H54 (cell line): ENCODE data around the gene PTTG1IP.
"Not testable (repeated sequence)": the region's sequence is repeated elsewhere in the genome, so short reads cannot be mapped to it uniquely, and the experiment has no call there.

Source experiments
- DNase-seq: peaks from one replicate; pipeline ENCODE4 v3.0.0; 2011; ENCODE audit warnings: low spot score, mixed read lengths; ENCODE audit not compliant: insufficient read length
- FAIRE-seq: peaks from 3 replicates; lab custom pipeline; 2011; peaks lifted over from hg19 to GRCh38; lab: Jason Lieb, UNC
- POLR2A ChIP-seq: IDR thresholded peaks from 2 replicates; pipeline ENCODE4 v1.6.1; 2011; ENCODE audit warnings: low read depth, mild to moderate bottlenecking, low read length

PTTG1IP gene

DNA sequence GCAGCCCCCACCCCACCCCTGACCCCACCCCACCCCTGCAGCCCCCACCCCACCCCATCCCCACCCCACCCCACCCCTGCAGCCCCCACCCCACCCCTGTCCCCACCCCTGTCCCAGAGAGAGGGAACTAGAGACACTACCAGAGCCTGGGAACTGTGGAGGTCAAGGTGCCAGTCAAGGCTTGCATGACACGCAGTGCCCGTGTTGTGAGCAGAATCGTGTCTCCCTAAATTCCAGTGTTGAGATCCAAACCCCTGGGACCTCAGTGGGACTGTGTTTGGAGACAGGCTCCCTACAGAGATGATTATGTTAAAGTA lies 37.2 kb downstream of the PTTG1IP start:
- TF ChIP-seq POLR2A, result no peak
- DNase-seq (no peak), FAIRE-seq (no peak)

DNA sequence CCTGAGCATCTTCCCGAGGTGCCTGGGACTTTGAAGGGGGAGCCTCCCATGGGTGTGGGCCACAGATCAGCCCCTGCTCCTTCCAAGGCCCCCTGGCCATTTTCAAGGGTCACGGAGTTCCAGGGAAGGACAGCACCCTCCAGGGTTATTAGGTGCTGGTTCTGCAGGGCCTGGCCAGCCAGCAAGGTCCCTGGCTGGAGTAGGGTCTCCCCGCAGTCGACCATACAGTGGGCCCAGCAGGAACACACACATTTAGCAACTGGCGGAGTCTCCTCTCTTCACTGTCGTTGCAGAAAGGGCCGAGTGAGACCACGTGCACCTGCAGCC lies 37.9 kb downstream of the PTTG1IP start:
- TF ChIP-seq POLR2A, result no peak
- FAIRE-seq (no peak), DNase-seq (no peak)

DNA sequence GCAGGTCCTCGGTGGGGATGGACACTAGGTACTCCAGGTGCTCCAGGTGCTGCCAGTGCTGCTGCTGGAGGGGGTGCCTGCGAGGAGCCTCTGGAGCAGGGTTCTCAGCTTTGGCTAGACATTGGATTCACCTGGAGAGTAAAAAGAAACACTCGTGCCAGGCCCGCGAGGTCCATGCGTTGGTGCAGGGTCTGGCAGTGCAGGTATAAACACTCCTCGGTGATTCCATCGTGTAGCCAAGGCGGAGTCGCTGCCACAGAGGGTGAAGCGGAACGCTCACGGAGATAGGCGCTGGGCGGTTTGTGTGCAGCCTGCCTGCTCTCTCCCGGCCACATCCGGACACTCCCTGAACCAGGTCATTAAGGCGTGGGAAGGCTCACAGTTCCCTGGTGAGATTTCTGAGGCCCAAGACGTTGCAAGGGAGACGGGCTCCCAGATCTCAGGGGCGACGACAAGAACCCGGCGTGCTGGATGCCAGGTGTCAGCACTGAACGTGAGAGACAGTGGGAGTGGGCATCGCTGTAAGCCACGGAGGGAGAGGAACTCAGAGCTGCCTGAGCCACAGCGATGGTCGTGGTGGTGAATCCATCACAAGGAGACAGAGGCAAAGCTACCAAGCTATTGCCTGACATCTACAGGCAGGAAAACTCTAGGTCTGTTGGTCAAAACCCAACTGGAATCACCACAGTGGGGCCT lies 38.4 kb downstream of the PTTG1IP start:
- FAIRE-seq (no peak), DNase-seq (no peak)
- TF ChIP-seq POLR2A, result no peak

DNA sequence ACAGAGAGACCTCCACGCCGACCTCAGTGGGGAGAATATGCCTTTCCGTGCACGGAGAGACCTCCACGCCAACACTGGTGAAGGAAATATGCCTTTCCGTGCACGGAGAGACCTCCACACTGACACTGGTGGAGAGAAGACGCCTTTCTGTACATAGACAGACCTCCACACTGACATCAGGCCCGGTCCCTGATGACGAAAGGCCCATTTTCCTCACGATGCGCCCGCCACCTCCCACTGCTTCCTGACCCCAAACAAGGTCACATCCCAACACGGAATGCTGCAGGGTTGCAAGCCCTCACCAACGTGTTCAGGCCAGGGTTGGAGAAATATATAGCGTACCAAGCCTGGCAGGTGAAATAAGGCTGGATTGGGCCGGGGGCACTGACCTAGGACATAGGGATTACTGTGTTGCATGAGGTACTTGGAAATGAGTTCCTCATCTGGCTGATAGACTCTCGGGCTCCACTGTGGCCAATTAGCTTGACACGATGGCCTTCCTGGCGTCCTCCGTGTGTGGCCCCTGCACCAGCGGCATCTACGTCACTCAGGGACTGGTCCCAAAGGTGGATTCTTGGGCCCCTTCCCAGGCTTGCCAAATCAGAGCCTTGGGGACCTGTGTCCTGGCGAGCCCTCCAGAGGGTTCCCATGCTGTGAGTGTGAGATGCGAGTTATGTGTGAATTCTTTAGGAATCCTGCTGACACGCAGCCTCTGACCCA lies 39.1 kb downstream of the PTTG1IP start:
- DNase-seq (no peak), FAIRE-seq (no peak)
- TF ChIP-seq POLR2A, result no peak

DNA sequence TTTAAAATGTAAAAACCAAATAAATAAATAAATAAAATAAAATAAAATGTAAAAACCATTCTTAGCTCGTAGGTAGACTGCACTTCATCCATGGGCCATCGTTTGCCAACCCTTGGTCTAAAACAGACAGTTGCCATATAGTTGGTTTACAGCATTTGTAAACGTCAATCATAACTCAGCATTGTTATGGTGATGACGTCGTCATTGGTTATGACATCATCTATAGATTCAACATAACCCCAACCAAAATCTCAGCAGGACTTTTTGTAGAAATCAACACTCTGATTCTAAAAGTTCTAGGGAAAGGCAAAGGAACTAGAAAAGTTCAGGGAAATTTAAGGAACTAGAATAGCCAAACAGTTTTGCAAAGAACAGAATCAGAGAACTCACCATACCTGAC lies 39.8 kb downstream of the PTTG1IP start:
- TF ChIP-seq POLR2A, result no peak
- FAIRE-seq (no peak), DNase-seq (no peak)

DNA sequence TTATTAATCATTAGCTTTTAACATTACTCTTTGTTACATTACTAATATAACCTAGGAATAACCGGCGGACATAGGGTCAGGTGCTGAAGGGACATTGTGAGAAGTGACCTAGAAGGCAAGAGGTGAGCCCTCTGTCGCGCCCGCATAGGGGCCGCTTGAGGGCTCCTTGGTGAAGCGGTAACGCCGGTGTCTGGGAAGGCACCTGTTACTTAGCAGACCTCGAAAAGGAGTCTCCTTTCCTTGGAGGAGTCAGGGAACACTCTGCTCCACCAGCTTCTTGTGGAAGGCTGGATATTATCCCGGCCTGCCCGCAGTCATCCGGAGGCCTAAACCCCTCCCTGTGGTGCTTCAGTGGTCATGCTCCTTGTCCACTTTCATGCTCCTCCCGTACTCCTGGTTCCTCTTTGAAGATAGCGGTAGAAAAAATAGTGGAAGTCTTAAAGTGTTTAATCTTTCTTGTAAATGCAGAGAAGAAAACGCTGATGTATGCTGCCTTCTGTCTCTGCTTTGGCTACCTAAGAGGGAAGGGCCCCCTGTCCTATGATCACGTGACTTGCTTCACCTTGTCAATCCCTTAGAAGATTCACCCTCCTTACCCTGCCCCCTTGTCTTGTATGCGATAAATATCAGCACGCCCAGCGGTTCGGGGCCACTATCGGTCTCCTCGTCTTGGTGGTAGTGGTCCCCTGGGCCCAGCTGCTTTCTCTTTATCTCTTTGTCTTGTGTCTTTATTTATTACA lies 40.8 kb downstream of the PTTG1IP start:
- FAIRE-seq, DNase-seq: not testable (repeated sequence)

DNA sequence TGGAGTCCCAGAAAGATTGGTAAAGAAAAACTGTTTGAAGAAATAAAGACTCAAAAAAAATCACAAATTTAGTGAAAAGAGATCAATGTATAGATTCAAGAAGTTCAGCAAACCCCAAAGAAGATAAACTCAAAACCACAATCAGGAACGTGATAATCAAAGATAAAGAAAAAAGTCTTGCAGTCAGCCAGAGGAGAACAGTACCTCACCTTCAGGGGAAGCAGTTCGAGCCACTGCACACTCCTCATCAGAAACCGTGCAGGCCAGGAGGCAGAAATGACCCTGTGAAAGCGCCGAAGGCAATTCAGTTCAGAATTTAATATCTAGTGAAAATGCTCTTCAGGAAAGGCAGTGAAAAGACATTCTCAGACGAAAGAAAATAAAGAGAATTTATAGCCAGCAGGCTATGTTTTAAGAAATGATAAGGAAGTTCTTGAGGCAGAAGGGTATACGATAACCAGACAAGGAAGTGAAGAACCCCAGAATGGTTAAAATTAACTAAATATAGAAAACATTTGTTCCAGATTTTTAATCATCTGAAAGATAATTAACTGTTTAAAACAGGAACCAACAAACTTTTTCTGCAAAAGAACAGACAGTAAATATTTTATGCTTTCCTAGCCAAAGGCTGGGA lies 42.1 kb downstream of the PTTG1IP start:
- no peak for TF ChIP-seq POLR2A
- no peak for FAIRE-seq
- DNase-seq, result no peak

DNA sequence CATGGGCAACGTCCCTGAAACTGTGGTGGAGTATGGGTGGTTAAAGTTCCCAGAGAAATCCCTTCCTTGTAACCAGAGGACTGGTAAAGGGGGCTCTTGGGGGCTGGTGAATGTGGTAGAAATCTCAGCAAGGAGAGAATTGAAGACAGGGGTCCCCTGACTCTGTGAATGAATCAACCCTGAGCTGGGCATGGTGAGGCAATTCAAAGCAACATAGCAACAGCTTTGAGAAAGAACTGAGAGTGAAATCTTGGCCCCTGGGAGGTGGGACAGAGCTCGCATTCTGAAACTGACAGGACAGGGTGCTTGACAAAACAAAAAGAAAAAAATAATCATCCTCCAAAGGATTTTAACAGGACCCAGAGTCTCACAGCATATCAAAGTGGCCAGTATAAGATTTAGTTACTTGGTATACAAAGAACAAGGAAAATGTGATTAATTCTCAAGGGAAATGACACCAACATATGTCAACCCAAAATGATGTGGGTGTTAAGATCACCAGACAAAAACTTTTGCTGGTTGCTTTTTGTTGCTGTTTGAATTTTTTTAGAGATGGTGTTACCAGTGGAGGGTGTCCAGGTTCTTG lies 43.9 kb downstream of the PTTG1IP start:
- TF ChIP-seq POLR2A, result no peak
- FAIRE-seq, result no peak
- no peak for DNase-seq

DNA sequence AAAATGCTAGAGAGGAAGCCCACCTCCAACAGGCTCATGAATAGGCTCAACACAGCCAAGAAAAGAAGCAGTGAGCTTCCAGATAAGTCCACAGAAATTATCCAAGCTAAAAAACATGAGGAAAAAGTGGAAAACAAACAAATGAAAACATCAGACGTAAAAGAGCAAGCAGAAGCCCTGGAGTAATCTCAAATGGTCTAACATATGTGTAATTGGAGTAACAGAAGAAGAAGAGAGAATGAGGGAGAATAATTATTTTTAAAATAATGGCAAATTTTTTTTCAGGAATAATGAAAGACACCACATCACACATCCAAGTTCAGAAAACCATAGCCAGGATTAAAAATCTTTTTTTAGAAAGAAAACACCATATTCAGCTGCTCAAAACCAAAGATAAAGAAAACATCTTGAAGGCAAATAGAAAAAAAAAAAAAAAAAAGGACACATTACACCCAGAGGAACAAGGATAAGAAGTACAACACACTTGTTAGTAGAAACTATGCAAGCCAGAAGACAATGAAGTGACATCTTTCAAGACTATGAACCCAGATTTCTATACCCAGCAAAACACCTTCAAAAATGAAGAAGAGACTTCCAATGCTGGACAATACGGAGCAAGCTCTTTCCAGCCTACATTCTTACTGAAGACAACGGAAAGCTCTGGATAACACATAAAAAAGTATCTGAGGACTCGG lies 45.0 kb downstream of the PTTG1IP start:
- FAIRE-seq (no peak), DNase-seq (no peak)
- no peak for TF ChIP-seq POLR2A

DNA sequence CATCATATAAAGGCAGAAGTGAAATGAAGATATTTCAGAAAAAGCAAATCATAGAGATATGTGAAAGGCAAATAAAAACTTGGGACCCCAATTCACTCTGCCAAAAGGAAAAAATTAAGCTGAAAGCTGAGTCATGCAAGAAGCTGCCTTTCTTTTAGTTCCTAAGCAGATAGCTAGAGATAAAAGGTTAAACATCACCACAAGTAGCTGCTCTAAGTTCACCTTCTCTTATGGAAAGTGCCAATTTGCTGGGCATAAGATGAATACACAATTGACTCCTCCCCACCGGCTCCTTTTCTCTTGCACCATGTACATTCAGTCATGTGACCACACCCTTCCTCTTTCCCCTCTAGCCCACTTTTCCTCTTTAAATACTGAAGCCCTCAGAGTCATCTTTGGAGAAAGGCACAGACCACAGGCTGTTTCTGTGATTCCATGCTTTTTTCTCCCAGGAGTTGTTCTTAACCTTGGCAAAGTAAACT lies 50.3 kb downstream of the PTTG1IP start:
- DNase-seq (no peak), FAIRE-seq (no peak)
- TF ChIP-seq POLR2A, result no peak

DNA sequence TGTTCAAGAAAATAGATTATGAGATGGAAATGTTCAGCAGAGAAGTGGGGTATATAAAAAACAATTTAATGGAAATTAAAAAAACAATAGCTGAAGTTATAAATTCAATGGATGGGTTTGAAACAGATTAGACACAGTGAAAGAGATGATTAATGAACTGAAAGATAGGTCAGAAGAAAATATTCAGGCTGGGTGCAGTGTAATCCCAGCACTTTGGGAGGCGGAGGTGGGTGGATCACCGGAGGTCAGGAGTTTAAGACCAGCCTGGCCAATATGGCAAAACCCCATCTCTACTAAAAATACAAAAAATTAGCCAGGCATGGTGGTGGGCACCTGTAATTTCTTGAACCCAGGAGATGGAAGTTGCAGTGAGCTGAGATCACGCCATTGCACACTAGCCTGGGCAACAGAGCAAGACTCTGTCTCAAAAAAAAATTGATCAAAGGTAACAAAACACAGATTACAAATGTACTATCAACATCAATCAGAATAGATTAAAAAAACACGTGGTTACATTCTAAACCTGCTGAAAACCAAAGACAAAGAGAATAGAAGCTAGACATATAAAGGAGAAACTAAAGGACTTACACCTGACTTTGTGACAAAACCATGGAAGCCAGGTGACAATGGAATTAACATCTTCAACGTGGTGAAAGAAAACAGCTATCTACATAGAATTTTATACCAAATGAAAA lies 50.9 kb downstream of the PTTG1IP start:
- DNase-seq (no peak), FAIRE-seq (no peak)
- no peak for TF ChIP-seq POLR2A

DNA sequence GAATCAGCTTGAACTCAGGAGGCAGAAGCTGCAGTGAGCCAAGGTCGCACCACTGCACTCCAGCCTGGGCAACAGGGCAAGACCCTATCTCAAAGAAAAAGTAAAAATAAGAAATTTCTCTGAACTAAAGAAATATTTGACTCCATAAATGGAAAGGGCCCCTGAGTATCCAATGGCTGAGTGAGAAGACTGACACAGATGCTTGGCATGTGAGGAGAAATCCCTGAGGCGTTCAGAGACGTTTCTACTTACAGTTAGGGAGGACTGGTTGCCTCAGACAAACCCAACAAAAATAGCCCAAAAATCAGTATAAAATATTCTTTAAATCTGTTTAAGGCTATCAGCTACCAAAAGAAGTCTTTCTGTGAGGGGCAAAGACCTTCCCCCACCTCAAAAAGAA lies 52.6 kb downstream of the PTTG1IP start:
- FAIRE-seq (no peak), DNase-seq (no peak)

More for the DNA sequence above, 52.6 kb downstream of the PTTG1IP start:
- no peak for TF ChIP-seq POLR2A
